ENCODE measurements around the gene PIPOX. TPM values are rescaled to one million over a fixed set of nuclear protein-coding genes. Genes with fewer than 3 reads are reported as not detected.

The PIPOX gene
- total and polyA plus RNA-seq, 2 of the 13 experiments (the other 11 are each of a cell fraction or from before 2014, with no cell fraction given), result 87.3 to 154 TPM

- TF ChIP-seq ZUFSP (CRISPR knock-in tag; IDR thresholded peaks at IDR 0.05; ENCODE audit: borderline replicate concordance) (no peak), NCOR1 (IDR thresholded peaks at IDR 0.05; ENCODE audit: borderline replicate concordance, low read length) (peak; percentile 53; the same call in 1 of the 2 replicates), NR2F1 (CRISPR knock-in tag; IDR thresholded peaks at IDR 0.05) (peak in 1 of 2 experiments; percentile 58; a peak in 2 of 4 replicates), HNF4G (IDR thresholded peaks at IDR 0.05; ENCODE audit: borderline replicate concordance, low read depth, low read length) (0 out of 2 replicates have a peak, but pooled peaks have one; percentile 6), HNF4G (CRISPR knock-in tag; IDR thresholded peaks at IDR 0.05; ENCODE audit: borderline replicate concordance, low read depth) (no peak), MED1 (CRISPR knock-in tag; IDR thresholded peaks at IDR 0.05) (peak; percentile 50), SALL1 (CRISPR knock-in tag; IDR thresholded peaks at IDR 0.05) (peak; percentile 43; the same call in 1 of the 2 replicates), RXRB (CRISPR knock-in tag; IDR thresholded peaks at IDR 0.05; ENCODE audit: borderline replicate concordance) (0 out of 2 replicates have a peak, but pooled peaks have one; percentile 17), MIER2 (CRISPR knock-in tag; IDR thresholded peaks at IDR 0.05) (no peak), EHMT2 (IDR thresholded peaks at IDR 0.05; ENCODE audit: borderline replicate concordance, low read depth, low read length) (no peak), DRAP1 (CRISPR knock-in tag; IDR thresholded peaks at IDR 0.05) (peak; percentile 20; the same call in 1 of the 2 replicates), ISL2 (CRISPR knock-in tag; IDR thresholded peaks at IDR 0.05) (0 out of 2 replicates have a peak, but pooled peaks have one; percentile 28), ZNF136 (CRISPR knock-in tag; IDR thresholded peaks at IDR 0.05; ENCODE audit: low read depth) (no peak), ZBTB38 (CRISPR knock-in tag; IDR thresholded peaks at IDR 0.05) (no peak), ZFP82 (CRISPR knock-in tag; IDR thresholded peaks at IDR 0.05; ENCODE audit: borderline replicate concordance) (no peak), NR2F6 (IDR thresholded peaks at IDR 0.05) (peak; percentile 75), NR2F6 (CRISPR knock-in tag; IDR thresholded peaks at IDR 0.05) (peak; percentile 19; the same call in 1 of the 2 replicates), POGZ (CRISPR knock-in tag; IDR thresholded peaks at IDR 0.05) (no peak), PBX3 (CRISPR knock-in tag; IDR thresholded peaks at IDR 0.05; ENCODE audit: borderline replicate concordance) (no peak), ARNT2 (CRISPR knock-in tag; IDR thresholded peaks at IDR 0.05; ENCODE audit: low read depth) (no peak), EP300 (IDR thresholded peaks at IDR 0.05; ENCODE audit: low read depth in 2 of 2, low read length in 2 of 2) (peak in 1 of 2 experiments; percentile 63; a peak in 2 of 4 replicates), EP300 (CRISPR knock-in tag; IDR thresholded peaks at IDR 0.05; ENCODE audit: borderline replicate concordance) (no peak), RARA (CRISPR knock-in tag; IDR thresholded peaks at IDR 0.05) (peak; percentile 58), ZNF609 (CRISPR knock-in tag; IDR thresholded peaks at IDR 0.05; ENCODE audit: borderline replicate concordance) (peak; percentile 46; the same call in 1 of the 2 replicates)
These were observed 33.1 kb downstream of the PIPOX start (continued) for GRCh38 chr17:29076087-29076486.
